H1 (cell line): ENCODE measurements around the gene TRIM9.

Source experiments
- EZH2 ChIP-seq: fragments of 200-600 bp; sonication (generic); IDR thresholded peaks from 2 replicates; pipeline ENCODE4 v1.7.1; 2012; ENCODE audit warnings: low read depth, mild to moderate bottlenecking, moderate library complexity, low read length, inconsistent platforms; ENCODE audit not compliant: severe bottlenecking
- POLR2A ChIP-seq, 2 experiments: IDR thresholded peaks; 1 replicate in 1 of 2; 2 replicates in 1 of 2; pipeline ENCODE4 v1.6.1; 2011; ENCODE audit warnings: low read depth in 2 of 2, low read length in 2 of 2, mild to moderate bottlenecking in 2 of 2; ENCODE audit errors: control extremely low read depth in 1 of 2
- SP2 ChIP-seq: IDR thresholded peaks from 2 replicates; pipeline ENCODE4 v1.6.1; 2012; ENCODE audit warnings: mild to moderate bottlenecking, low read length, inconsistent platforms
- TF ChIP-seq, protein P1 (sequence below): IDR thresholded peaks from 2 replicates; pipeline ENCODE4 v1.6.1; 2011; ENCODE audit warnings: low read length, improper control_type of control experiment

DNA sequence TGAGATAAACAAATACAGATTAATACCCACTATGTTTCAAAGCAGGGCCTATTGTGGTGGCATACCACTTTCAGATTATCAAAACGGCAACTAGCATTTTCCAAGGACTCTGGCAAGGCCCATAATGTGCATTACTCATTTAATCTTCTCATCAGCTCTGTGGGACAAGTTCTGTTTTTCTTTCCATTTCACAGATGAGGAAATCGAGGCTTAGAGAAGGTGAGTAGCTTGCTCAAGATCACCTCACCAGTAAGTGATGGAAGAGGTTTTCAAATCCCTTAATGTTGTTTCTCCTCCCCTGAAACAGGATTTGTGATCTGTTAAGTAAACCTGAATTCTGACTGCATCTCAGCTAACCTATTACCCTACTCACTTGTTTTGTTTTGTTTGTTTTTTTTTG lies 146.7 kb downstream of the TRIM9 start:
- TF ChIP-seq SP2 = no peak
- TF ChIP-seq, protein P1, sequence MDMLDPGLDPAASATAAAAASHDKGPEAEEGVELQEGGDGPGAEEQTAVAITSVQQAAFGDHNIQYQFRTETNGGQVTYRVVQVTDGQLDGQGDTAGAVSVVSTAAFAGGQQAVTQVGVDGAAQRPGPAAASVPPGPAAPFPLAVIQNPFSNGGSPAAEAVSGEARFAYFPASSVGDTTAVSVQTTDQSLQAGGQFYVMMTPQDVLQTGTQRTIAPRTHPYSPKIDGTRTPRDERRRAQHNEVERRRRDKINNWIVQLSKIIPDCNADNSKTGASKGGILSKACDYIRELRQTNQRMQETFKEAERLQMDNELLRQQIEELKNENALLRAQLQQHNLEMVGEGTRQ = no peak
- no peak for TF ChIP-seq EZH2
- no peak for TF ChIP-seq POLR2A (IDR thresholded peaks at IDR 0.05; ENCODE audit: control extremely low read depth in 1 of 2, low read depth in 2 of 2, low read length in 2 of 2)
